ENCODE measurements around the gene RHOG.

The RHOG gene

GRCh38 chr11:3853899-3854659 is 13.3 kb upstream of the RHOG start:
- H3K4me3 ChIP-seq (replicated peaks; ENCODE audit: insufficient read depth, low read length), result no peak overlapping the region
- DNase-seq (ENCODE audit: low read depth in 1 of 2, low spot score in 1 of 2), result peak in 1 of 2 experiments; percentile 83
- H3K27me3 ChIP-seq (ENCODE audit: insufficient read depth, poor library complexity, severe bottlenecking), result no peaks in the 10 kb centered on the region
- H3K27ac ChIP-seq (replicated peaks), result peak overlapping the region; percentile 90
- TF ChIP-seq GABPA (IDR thresholded peaks at IDR 0.05; ENCODE audit: low read depth), result no peak
- no peak for TF ChIP-seq CTCF (IDR thresholded peaks at IDR 0.05; ENCODE audit: insufficient read depth, low read length)
- TF ChIP-seq POLR2AphosphoS5 (IDR thresholded peaks at IDR 0.05; ENCODE audit: low read depth), result peak; percentile 63; the same call in 1 of the 2 replicates
- peak; percentile 92 for TF ChIP-seq SPI1 (IDR thresholded peaks at IDR 0.05; ENCODE audit: borderline replicate concordance, low read depth)
- TF ChIP-seq, protein P1, sequence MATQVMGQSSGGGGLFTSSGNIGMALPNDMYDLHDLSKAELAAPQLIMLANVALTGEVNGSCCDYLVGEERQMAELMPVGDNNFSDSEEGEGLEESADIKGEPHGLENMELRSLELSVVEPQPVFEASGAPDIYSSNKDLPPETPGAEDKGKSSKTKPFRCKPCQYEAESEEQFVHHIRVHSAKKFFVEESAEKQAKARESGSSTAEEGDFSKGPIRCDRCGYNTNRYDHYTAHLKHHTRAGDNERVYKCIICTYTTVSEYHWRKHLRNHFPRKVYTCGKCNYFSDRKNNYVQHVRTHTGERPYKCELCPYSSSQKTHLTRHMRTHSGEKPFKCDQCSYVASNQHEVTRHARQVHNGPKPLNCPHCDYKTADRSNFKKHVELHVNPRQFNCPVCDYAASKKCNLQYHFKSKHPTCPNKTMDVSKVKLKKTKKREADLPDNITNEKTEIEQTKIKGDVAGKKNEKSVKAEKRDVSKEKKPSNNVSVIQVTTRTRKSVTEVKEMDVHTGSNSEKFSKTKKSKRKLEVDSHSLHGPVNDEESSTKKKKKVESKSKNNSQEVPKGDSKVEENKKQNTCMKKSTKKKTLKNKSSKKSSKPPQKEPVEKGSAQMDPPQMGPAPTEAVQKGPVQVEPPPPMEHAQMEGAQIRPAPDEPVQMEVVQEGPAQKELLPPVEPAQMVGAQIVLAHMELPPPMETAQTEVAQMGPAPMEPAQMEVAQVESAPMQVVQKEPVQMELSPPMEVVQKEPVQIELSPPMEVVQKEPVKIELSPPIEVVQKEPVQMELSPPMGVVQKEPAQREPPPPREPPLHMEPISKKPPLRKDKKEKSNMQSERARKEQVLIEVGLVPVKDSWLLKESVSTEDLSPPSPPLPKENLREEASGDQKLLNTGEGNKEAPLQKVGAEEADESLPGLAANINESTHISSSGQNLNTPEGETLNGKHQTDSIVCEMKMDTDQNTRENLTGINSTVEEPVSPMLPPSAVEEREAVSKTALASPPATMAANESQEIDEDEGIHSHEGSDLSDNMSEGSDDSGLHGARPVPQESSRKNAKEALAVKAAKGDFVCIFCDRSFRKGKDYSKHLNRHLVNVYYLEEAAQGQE (IDR thresholded peaks at IDR 0.05; ENCODE audit: insufficient replicate concordance, low read depth), result no peak

- TF ChIP-seq SPI1 (IDR thresholded peaks at IDR 0.05; ENCODE audit: borderline replicate concordance, low read depth), result no peak
- no peak for TF ChIP-seq GABPA (IDR thresholded peaks at IDR 0.05; ENCODE audit: low read depth)
- TF ChIP-seq, protein P1 (IDR thresholded peaks at IDR 0.05; ENCODE audit: insufficient replicate concordance, low read depth), result no peak
- TF ChIP-seq POLR2AphosphoS5 (IDR thresholded peaks at IDR 0.05; ENCODE audit: low read depth), result no peak
- TF ChIP-seq CTCF (IDR thresholded peaks at IDR 0.05; ENCODE audit: insufficient read depth, low read length), result no peak
- H3K27ac ChIP-seq (replicated peaks), result no peak overlapping the region; the same call in 1 of the 2 replicates
- H3K4me3 ChIP-seq (replicated peaks; ENCODE audit: insufficient read depth, low read length), result no peak overlapping the region
- DNase-seq (ENCODE audit: low read depth in 1 of 2, low spot score in 1 of 2), result no peak
- no peaks in the 10 kb centered on the region for H3K27me3 ChIP-seq (ENCODE audit: insufficient read depth, poor library complexity, severe bottlenecking)
Measured at GRCh38 chr11:3853545-3853842, 12.7 kb upstream of the RHOG start.

- TF ChIP-seq CTCF (IDR thresholded peaks at IDR 0.05; ENCODE audit: insufficient read depth, low read length), result peak; percentile 67
- TF ChIP-seq POLR2AphosphoS5 (IDR thresholded peaks at IDR 0.05; ENCODE audit: low read depth), result no peak
- Histone ChIP-seq H3K27me3 (ENCODE audit: insufficient read depth, poor library complexity, severe bottlenecking) (no peaks in the 10 kb centered on the region), H3K27ac (replicated peaks) (no peak overlapping the region), H3K4me3 (replicated peaks; ENCODE audit: insufficient read depth, low read length) (no peak overlapping the region)
- peak in 1 of 2 experiments; percentile 65 for DNase-seq (ENCODE audit: low read depth in 1 of 2, low spot score in 1 of 2)
Measured at GRCh38 chr11:3849297-3849874, 8.6 kb upstream of the RHOG start.

All from HL-60 (cell line).